Lower lobe of right lung (tissue), 2 donors: ENCODE measurements around the gene CLEC4E. TPM values are rescaled to one million over a fixed set of nuclear protein-coding genes. Genes with fewer than 3 reads are reported as not detected.

Experiments
- ATAC-seq, 2 donors: fragments of 200-7000 bp; cut with Tn5 transposase; one replicate each; pipeline ENCODE4 v1.9.1; 2020 to 2022; ENCODE audit warnings: mild to moderate bottlenecking in 2 of 2, moderate library complexity in 2 of 2
- DNase-seq: peaks from one replicate; pipeline ENCODE4 v3.0.0-alpha.2; 2020
- H3K27ac ChIP-seq: fragments of 200-600 bp; one replicate; pipeline ENCODE4 v1.8.0; 2022
- H3K27me3 ChIP-seq: fragments of 200-600 bp; one replicate; pipeline ENCODE4 v1.8.0; 2022; ENCODE audit warnings: low read depth
- H3K36me3 ChIP-seq: fragments of 200-600 bp; one replicate; pipeline ENCODE4 v1.8.0; 2022; ENCODE audit warnings: mild to moderate bottlenecking
- H3K4me1 ChIP-seq: fragments of 200-600 bp; one replicate; pipeline ENCODE4 v1.8.0; 2022
- H3K4me3 ChIP-seq: fragments of 200-600 bp; one replicate; pipeline ENCODE4 v1.8.0; 2022; ENCODE audit warnings: mild to moderate bottlenecking
- H3K9me3 ChIP-seq: fragments of 200-600 bp; one replicate; pipeline ENCODE4 v1.8.0; 2022
- intact Hi-C: fragments of 100-400 bp; cut with DNase I; formaldehyde crosslinking; loops from one replicate; pipeline ENCODE4 v1.11.0; 2022
- total RNA-seq: library from RNA; stranded (reverse); fragmentation: NEBNext Ultra II Directional; extraction: Animal tissue kit (Norgen Biotek cat#: 25700); gene quantifications from one replicate; pipeline ENCODE4 v1.2.1, GENCODE V29; 2021
- TF ChIP-seq, protein P1 (sequence below): fragments of 200-600 bp; IDR thresholded peaks from one replicate; pipeline ENCODE4 v1.8.0; 2022; ENCODE audit warnings: antibody characterized with exemption, mild to moderate bottlenecking
- donor health status: DM: no; HTN: yes; CAD: no; lungs with severe emphysema.

The CLEC4E gene
- total RNA-seq, 1 donor from 2014 or later, result 21.5 TPM

DNA sequence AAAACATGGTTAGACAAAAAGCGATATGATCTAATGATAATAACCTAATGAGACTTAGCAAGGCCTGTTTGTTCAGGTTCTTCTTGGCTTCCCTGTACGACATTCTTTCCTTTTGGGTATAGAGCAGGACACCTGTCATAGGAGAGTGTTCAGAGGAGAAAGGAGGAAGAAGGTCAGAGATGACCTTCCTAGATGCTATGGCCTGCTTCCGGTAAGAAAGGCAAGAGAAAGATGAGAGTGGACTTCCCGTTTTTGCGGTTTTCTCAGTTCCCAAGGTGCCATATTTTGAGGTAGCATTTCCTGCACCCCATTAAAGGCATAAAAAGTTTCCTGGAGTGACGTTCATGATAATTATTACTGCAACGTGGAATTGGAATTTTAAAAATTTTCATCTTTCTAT, 8.7 kb downstream of the CLEC4E start:
- Histone ChIP-seq H3K4me3 (no peak overlapping the region), H3K36me3 (no peaks in the 10 kb centered on the region), H3K27ac (no peak overlapping the region), H3K9me3 (no peaks in the 10 kb centered on the region), H3K27me3 (peaks cover 8% of the 10 kb centered on the region), H3K4me1 (no peaks in the 10 kb centered on the region)
- intact Hi-C loops, result no loop called here
- no peak for DNase-seq
- no peak for ATAC-seq
- TF ChIP-seq, protein P1, sequence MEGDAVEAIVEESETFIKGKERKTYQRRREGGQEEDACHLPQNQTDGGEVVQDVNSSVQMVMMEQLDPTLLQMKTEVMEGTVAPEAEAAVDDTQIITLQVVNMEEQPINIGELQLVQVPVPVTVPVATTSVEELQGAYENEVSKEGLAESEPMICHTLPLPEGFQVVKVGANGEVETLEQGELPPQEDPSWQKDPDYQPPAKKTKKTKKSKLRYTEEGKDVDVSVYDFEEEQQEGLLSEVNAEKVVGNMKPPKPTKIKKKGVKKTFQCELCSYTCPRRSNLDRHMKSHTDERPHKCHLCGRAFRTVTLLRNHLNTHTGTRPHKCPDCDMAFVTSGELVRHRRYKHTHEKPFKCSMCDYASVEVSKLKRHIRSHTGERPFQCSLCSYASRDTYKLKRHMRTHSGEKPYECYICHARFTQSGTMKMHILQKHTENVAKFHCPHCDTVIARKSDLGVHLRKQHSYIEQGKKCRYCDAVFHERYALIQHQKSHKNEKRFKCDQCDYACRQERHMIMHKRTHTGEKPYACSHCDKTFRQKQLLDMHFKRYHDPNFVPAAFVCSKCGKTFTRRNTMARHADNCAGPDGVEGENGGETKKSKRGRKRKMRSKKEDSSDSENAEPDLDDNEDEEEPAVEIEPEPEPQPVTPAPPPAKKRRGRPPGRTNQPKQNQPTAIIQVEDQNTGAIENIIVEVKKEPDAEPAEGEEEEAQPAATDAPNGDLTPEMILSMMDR, result no peak

- TF ChIP-seq, protein P1, result no peak
- Histone ChIP-seq H3K9me3 (no peaks in the 10 kb centered on the region), H3K36me3 (no peaks in the 10 kb centered on the region), H3K27me3 (peaks cover 11% of the 10 kb centered on the region), H3K4me3 (no peak overlapping the region), H3K27ac (no peak overlapping the region), H3K4me1 (no peaks in the 10 kb centered on the region)
- intact Hi-C loops, result no loop called here
- ATAC-seq (no peak), DNase-seq (no peak)
Measured at GRCh38 chr12:8527250-8528130, 13.2 kb downstream of the CLEC4E start.

GRCh38 chr12:8519171-8519570, 21.5 kb downstream of the CLEC4E start:
- H3K27ac ChIP-seq, result no peak overlapping the region
- DNase-seq (no peak), ATAC-seq (peak in 1 of 2 donors; percentile 19)
- H3K36me3 ChIP-seq, result no peaks in the 10 kb centered on the region
- no peaks in the 10 kb centered on the region for H3K9me3 ChIP-seq
- no peaks in the 10 kb centered on the region for H3K27me3 ChIP-seq
- H3K4me1 ChIP-seq, result no peaks in the 10 kb centered on the region
- no peak overlapping the region for H3K4me3 ChIP-seq
- TF ChIP-seq, protein P1, result no peak
- intact Hi-C loops, result no loop called here

- no peaks in the 10 kb centered on the region for H3K4me1 ChIP-seq
- H3K9me3 ChIP-seq, result no peaks in the 10 kb centered on the region
- H3K27ac ChIP-seq, result no peak overlapping the region
- H3K27me3 ChIP-seq, result no peaks in the 10 kb centered on the region
- intact Hi-C loops, result no loop called here
- DNase-seq, result no peak
- H3K4me3 ChIP-seq, result no peak overlapping the region
- no peaks in the 10 kb centered on the region for H3K36me3 ChIP-seq
- TF ChIP-seq, protein P1, result no peak
- no peak for ATAC-seq
Measured at GRCh38 chr12:8517971-8518370, 22.7 kb downstream of the CLEC4E start.

DNA sequence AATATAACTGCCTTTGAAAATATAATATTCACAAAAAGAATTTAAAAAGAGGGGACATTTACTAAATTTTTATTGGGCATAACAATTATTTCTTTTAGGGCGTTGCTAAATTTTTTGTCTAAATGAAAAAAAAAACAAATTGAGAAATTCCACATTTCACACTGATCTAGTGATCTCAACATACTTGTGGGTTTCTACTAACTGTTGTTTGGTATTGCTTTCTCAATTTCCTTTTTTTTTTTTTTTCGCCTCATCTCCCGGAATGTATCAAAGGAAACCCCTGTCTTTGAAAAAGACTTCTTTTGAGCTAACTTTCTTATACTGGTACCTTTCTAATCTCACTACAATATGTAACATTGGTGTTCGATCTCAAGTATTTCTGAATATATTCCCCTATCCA, 27.4 kb downstream of the CLEC4E start, which contains the start of gene CLEC4D:
Gene CLEC4D, plus strand, starts transcription at position 248 of the 400 bp plus-strand sequence. CDS start 230 bp downstream, outside the sequence.
- H3K4me3 ChIP-seq, result no peak within 1 kb of the TSS
- DNase-seq, result no peak

More for the DNA sequence above, 27.4 kb downstream of the CLEC4E start, which contains the start of gene CLEC4D:
- no peaks in the 10 kb centered on the region for H3K4me1 ChIP-seq
- no peak within 1 kb of the TSS for H3K27ac ChIP-seq
- H3K36me3 ChIP-seq, result no peaks in the 10 kb centered on the region
- intact Hi-C loops, result no loop called here
- TF ChIP-seq, protein P1, result no peak
- no peak for ATAC-seq
- no peaks in the 10 kb centered on the region for H3K9me3 ChIP-seq
- no peaks in the 10 kb centered on the region for H3K27me3 ChIP-seq
